BLaER1 treated with 17β-estradiol and CSF1 and Interleukin-3, amounts not matched to agents 10 nM and 100 nM (cell line): Measurements from ENCODE around the gene IZUMO1R.

Experiments used
- H3K27ac ChIP-seq, 11 experiments: shearing (Covaris generic); formaldehyde crosslinking; 2 replicates each; pipeline ENCODE4 v1.8.1; 2022
- H3K27me3 ChIP-seq, 11 experiments: shearing (Covaris generic); formaldehyde crosslinking; 2 replicates each; pipeline ENCODE4 v1.8.1; 2022
- H3K36me3 ChIP-seq, 11 experiments: shearing (Covaris generic); formaldehyde crosslinking; 2 replicates each; pipeline ENCODE4 v1.8.1; 2022
- H3K4me1 ChIP-seq, 10 experiments: shearing (Covaris generic); formaldehyde crosslinking; 2 replicates each; pipeline ENCODE4 v1.8.1; 2022
- H3K4me2 ChIP-seq, 11 experiments: shearing (Covaris generic); formaldehyde crosslinking; 2 replicates each; pipeline ENCODE4 v1.8.1; 2022
- H3K4me3 ChIP-seq, 10 experiments: shearing (Covaris generic); formaldehyde crosslinking; 2 replicates each; pipeline ENCODE4 v1.8.1; 2022
- H3K9ac ChIP-seq, 11 experiments: shearing (Covaris generic); formaldehyde crosslinking; 2 replicates each; pipeline ENCODE4 v1.8.1; 2022
- H3K9me3 ChIP-seq, 11 experiments: shearing (Covaris generic); formaldehyde crosslinking; replicated peaks in 1 of 11; 2 replicates each; pipeline ENCODE4 v1.8.1; 2022
- H4K20me1 ChIP-seq, 11 experiments: shearing (Covaris generic); formaldehyde crosslinking; 2 replicates each; pipeline ENCODE4 v1.8.1; 2022
- Cebpa-rat ChIP-seq, 11 experiments: shearing (Covaris generic); IDR thresholded peaks; 2 replicates each; pipeline ENCODE4 v1.8.1; 2022

IZUMO1R gene

DNA sequence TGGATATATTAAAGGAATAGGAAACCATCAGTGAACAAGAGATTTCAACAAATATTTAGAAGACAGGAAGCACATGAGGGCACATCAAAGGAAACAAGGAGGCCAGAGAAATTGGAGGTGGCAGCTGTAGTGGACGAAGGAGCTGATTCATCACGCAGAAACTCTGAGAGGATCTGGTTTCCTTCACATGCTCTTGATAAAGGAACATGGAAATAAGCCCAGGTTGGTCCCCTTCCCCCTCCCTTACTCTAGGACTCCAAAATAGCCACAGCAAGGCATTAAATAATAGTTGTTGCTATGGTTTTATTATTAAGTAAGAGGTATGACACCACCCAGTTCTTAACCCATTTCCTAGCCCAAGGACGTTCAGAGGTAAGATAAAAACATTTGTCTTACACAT lies 11.3 kb downstream of the IZUMO1R start:
- TF ChIP-seq Cebpa-rat (IDR thresholded peaks at IDR 0.05) = no peak
- Histone ChIP-seq H3K4me3 (no peak overlapping the region), H3K27ac (no peak overlapping the region), H3K9ac (no peak overlapping the region), H3K27me3 (no peaks in the 10 kb centered on the region), H3K4me1 (no peaks in the 10 kb centered on the region), H3K4me2 (no peak overlapping the region), H4K20me1 (no peaks in the 10 kb centered on the region), H3K9me3 (no peaks in the 10 kb centered on the region), H3K36me3 (no peaks in the 10 kb centered on the region)

DNA sequence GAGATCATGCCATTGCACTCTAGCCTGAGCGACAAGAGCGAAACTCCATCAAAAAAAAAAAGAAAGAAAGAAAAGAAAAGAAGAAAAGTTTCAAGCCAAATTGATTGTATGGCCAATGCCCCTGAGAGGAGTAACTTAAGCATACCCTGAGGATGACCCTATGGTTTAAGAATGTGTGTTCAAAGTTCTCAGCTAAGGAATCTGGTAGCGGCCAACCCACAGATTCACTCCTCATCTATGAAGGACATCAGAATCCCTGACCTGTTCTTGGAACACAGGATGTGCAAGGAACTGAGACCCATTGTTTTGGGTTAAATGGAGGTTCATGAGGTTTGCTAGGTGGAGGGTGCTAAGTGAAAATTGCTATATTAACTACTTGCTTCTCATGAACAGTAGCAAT lies 18.1 kb downstream of the IZUMO1R start:
- Histone ChIP-seq H3K36me3 (no peaks in the 10 kb centered on the region), H3K4me3 (no peak overlapping the region), H3K9ac (no peak overlapping the region), H3K27me3 (no peaks in the 10 kb centered on the region), H3K27ac (no peak overlapping the region), H3K4me2 (no peak overlapping the region), H3K9me3 (peaks cover 0 to 16% (median 0%) of the 10 kb centered on the region in 11 experiments; a peak in 7 of 22 replicates), H4K20me1 (no peaks in the 10 kb centered on the region), H3K4me1 (peaks cover 0 to 12% (median 2%) of the 10 kb centered on the region in 10 experiments; a peak in 8 of 20 replicates)
- TF ChIP-seq Cebpa-rat (IDR thresholded peaks at IDR 0.05) = no peak

DNA sequence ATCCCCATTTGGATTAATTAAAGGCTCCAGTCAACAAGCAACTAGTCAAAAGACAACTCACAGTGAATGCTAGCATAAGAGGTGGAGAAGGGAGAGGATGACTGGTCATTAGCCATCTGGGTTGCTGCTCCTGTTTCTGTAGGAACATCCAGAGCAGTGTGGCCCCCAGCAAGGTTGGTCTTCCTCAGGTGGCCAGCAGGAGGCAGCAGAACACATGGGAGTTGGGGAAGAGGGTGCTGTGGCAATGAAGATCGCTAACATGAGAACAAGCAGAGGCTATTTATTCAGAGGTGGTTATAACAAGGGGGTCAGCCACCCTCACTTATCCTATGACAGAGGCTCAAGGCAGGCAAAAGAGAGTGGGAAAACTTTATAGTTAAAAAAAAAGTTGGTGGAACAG lies 21.3 kb downstream of the IZUMO1R start:
- peaks cover 0 to 16% (median 0%) of the 10 kb centered on the region in 11 experiments; a peak in 7 of 22 replicates for H3K9me3 ChIP-seq
- no peaks in the 10 kb centered on the region for H3K27me3 ChIP-seq
- no peak for TF ChIP-seq Cebpa-rat (IDR thresholded peaks at IDR 0.05)
- no peak overlapping the region for H3K27ac ChIP-seq
- H3K4me2 ChIP-seq = no peak overlapping the region
- H3K4me3 ChIP-seq = no peak overlapping the region
- no peaks in the 10 kb centered on the region for H4K20me1 ChIP-seq
- H3K4me1 ChIP-seq = peaks cover 0 to 18% (median 2%) of the 10 kb centered on the region in 10 experiments; a peak in 8 of 20 replicates
- H3K9ac ChIP-seq = no peak overlapping the region
- no peaks in the 10 kb centered on the region for H3K36me3 ChIP-seq

DNA sequence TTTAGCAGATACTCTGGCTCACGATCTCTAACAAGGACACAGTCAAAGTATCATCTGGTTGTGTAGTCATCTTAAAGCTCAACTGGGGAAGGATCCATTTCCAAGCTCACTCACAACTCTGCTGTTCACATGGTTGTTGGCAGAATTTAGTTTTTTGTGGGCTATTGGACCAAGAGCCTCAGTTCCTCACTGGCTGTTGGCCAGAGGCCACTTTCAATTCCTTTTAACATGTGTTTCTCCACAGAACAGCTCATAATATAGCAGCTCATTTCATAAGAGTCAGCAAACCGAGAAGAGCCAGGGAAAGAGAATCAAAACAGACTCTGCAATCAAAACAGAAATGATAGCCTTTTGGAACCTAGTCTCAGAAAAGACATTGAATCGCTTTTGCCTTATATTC lies 22.6 kb downstream of the IZUMO1R start:
- Histone ChIP-seq H3K9ac (no peak overlapping the region), H3K27me3 (no peaks in the 10 kb centered on the region), H4K20me1 (no peaks in the 10 kb centered on the region), H3K4me2 (peak overlapping the region in 5 of 11 experiments; percentile 40 to 69 (median 55); a peak in 10 of 22 replicates), H3K36me3 (no peaks in the 10 kb centered on the region), H3K9me3 (peaks cover 0 to 16% (median 0%) of the 10 kb centered on the region in 11 experiments; a peak in 7 of 22 replicates), H3K4me1 (peaks cover 0 to 18% (median 2%) of the 10 kb centered on the region in 10 experiments; a peak in 8 of 20 replicates), H3K4me3 (no peak overlapping the region), H3K27ac (peak overlapping the region in 4 of 11 experiments; percentile 42 to 63 (median 50); a peak in 6 of 22 replicates)
- TF ChIP-seq Cebpa-rat (IDR thresholded peaks at IDR 0.05) = no peak

DNA sequence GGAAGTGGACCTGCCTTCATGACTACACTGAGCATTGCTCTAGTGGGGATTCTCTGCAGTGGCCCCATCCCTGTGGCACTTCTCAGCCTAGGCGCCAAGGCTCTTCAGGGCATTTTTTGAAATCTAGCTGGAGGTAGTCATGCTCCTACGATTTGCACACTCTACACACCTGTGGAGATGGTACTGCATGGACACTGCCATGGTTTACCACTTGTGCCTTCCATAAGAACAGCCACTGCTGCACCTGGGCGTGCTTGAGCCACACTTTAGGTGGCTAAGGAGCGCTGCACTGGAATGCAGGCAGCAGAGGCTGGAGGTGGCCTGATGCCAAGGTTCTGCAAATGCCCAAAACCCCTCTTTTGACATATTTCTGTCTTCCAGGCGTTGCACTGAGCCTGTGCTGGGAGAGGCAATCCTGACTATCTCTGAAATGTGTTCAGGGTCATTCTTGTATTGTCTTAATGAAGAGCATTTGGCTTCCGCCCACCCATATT lies 24.3 kb downstream of the IZUMO1R start:
- Histone ChIP-seq H3K9ac (no peak overlapping the region), H3K4me2 (no peak overlapping the region)

DNA sequence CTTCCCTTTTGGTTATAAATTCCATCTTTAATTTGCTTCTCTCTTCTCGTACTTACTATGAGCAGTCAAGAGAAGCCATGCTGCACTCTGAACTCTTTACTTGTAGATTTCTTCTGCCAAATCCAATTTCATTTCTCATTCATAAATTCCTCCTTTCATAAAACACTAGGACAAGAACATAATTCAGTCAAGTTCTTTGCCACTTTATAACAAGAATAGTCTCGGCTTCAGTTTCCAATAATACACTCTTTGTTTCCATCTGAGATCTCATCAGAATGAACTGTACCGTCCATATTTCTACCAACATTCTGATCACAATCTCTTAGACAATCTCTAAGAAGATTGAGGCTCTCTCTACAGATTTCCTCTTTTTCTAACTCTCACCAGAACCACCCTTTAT lies 25.1 kb downstream of the IZUMO1R start:
- no peak overlapping the region for H3K4me2 ChIP-seq

More for the DNA sequence above, 24.3 kb downstream of the IZUMO1R start:
- H4K20me1 ChIP-seq = no peaks in the 10 kb centered on the region
- H3K4me3 ChIP-seq = no peak overlapping the region
- no peak overlapping the region for H3K27ac ChIP-seq
- no peaks in the 10 kb centered on the region for H3K27me3 ChIP-seq
- H3K36me3 ChIP-seq = no peaks in the 10 kb centered on the region
- peaks cover 0 to 18% (median 2%) of the 10 kb centered on the region in 10 experiments; a peak in 8 of 20 replicates for H3K4me1 ChIP-seq
- no peak for TF ChIP-seq Cebpa-rat (IDR thresholded peaks at IDR 0.05)
- H3K9me3 ChIP-seq = peaks cover 0 to 16% (median 0%) of the 10 kb centered on the region in 11 experiments; a peak in 7 of 22 replicates

DNA sequence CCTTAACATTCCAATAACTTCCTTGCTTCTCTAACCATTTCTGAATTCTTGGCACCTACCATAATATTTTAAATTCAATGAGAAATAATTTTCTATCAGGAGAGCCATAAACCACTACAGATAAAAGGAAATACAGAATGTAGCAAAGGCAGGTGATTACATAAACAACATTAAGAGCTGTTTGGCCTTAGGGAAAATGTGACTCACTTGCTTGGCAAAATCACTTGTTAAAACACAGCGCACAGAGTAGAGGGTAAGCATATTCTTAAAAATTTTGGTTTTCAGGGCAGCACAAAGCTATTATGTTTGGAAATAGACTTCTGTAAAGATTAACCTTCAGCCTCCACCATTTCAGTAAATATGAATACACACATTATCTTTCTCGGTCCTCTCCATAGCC lies 26.4 kb downstream of the IZUMO1R start:
- H3K9ac ChIP-seq = no peak overlapping the region

More for the DNA sequence above, 25.1 kb downstream of the IZUMO1R start:
- no peak for TF ChIP-seq Cebpa-rat (IDR thresholded peaks at IDR 0.05)
- Histone ChIP-seq H3K27ac (no peak overlapping the region), H3K27me3 (no peaks in the 10 kb centered on the region), H4K20me1 (no peaks in the 10 kb centered on the region), H3K9ac (no peak overlapping the region), H3K4me1 (peaks cover 0 to 18% (median 2%) of the 10 kb centered on the region in 10 experiments; a peak in 8 of 20 replicates), H3K9me3 (peaks cover 0 to 16% (median 0%) of the 10 kb centered on the region in 11 experiments; a peak in 7 of 22 replicates), H3K36me3 (no peaks in the 10 kb centered on the region), H3K4me3 (no peak overlapping the region)

DNA sequence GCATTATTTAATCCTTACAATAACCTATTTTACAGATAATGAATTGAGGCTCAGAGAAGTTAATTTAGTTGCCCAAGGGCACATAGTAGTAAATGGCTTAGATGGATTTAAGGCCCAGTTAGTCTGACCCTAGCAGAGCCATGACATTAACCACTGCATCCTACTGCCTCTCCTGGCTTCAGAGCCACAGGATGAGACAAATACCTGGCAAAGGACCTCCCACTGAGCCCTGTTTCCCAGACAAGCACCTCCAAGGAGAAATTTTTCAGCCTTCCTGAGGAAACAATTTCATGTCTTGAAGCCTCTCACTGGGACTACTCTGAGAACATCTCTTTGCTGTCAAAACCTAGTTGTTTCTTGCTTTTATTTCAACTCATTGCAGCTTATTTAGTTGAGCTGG lies 28.4 kb downstream of the IZUMO1R start:
- Histone ChIP-seq H3K36me3 (no peaks in the 10 kb centered on the region), H3K4me2 (no peak overlapping the region), H3K9ac (no peak overlapping the region), H3K27ac (no peak overlapping the region), H4K20me1 (no peaks in the 10 kb centered on the region), H3K4me1 (peaks cover 0 to 6% (median 0%) of the 10 kb centered on the region in 10 experiments; a peak in 5 of 20 replicates), H3K27me3 (no peaks in the 10 kb centered on the region), H3K9me3 (no peaks in the 10 kb centered on the region), H3K4me3 (no peak overlapping the region)
- TF ChIP-seq Cebpa-rat (IDR thresholded peaks at IDR 0.05) = no peak

More for the DNA sequence above, 26.4 kb downstream of the IZUMO1R start:
- peaks cover 0 to 18% (median 2%) of the 10 kb centered on the region in 10 experiments; a peak in 8 of 20 replicates for H3K4me1 ChIP-seq
- no peaks in the 10 kb centered on the region for H3K27me3 ChIP-seq
- H3K36me3 ChIP-seq = no peaks in the 10 kb centered on the region
- no peak overlapping the region for H3K27ac ChIP-seq
- H3K9me3 ChIP-seq = peaks cover 0 to 11% (median 0%) of the 10 kb centered on the region in 11 experiments; a peak in 7 of 22 replicates
- no peak overlapping the region for H3K4me2 ChIP-seq
- H4K20me1 ChIP-seq = no peaks in the 10 kb centered on the region
- H3K4me3 ChIP-seq = no peak overlapping the region
- TF ChIP-seq Cebpa-rat (IDR thresholded peaks at IDR 0.05) = no peak

DNA sequence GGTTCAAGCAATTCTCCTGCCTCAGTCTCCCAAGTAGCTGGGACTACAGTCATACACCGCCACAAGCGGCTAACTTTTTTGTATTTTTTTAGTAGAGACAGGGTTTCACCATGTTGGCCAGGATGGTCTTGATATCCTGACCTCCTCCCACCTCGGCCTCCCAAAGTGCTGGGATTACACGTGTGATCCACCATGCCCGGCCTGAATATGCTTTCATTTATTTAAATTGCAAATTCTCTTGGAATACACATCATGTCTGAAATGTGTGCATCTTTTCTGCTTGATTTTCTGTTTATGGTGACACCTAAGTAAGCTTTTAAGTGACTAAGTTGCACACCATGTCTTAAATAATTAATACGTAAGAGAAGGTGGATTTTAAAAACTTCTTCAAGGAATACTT lies 31.7 kb downstream of the IZUMO1R start:
- H3K4me2 ChIP-seq = no peak overlapping the region
- peaks cover 0 to 5% (median 0%) of the 10 kb centered on the region in 11 experiments; a peak in 1 of 22 replicates for H3K9me3 ChIP-seq
- H3K9ac ChIP-seq = no peak overlapping the region
- no peak overlapping the region for H3K4me3 ChIP-seq
- no peaks in the 10 kb centered on the region for H4K20me1 ChIP-seq
- H3K27ac ChIP-seq = no peak overlapping the region
- no peak for TF ChIP-seq Cebpa-rat (IDR thresholded peaks at IDR 0.05)
- H3K36me3 ChIP-seq = no peaks in the 10 kb centered on the region
- H3K27me3 ChIP-seq = no peaks in the 10 kb centered on the region
- H3K4me1 ChIP-seq = no peaks in the 10 kb centered on the region

DNA sequence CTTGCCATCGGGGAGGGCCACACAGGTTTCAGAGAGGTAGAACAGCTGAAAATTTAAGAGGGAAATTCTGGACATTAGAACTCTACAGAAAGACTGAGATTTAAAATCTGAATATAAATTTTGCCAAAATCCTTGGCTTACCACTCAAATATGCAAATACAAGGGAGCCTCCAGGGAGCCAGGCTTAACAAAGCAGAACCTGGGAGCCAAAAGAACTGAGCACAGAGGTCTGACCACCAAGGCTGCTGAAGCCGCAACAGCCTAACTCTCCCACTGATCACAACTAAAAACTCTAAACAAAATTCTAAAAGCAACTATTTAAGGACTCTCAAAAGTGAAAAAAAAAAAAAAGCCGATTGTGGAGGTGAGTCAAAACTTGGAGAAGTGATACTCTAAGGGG lies 34.3 kb downstream of the IZUMO1R start:
- H3K9me3 ChIP-seq = peaks cover 0 to 5% (median 0%) of the 10 kb centered on the region in 11 experiments; a peak in 1 of 22 replicates
- no peaks in the 10 kb centered on the region for H3K27me3 ChIP-seq
- H3K4me1 ChIP-seq = no peaks in the 10 kb centered on the region
- H3K4me2 ChIP-seq = no peak overlapping the region
- TF ChIP-seq Cebpa-rat (IDR thresholded peaks at IDR 0.05) = no peak
- H3K27ac ChIP-seq = no peak overlapping the region
- no peak overlapping the region for H3K4me3 ChIP-seq
- H3K36me3 ChIP-seq = no peaks in the 10 kb centered on the region
- H4K20me1 ChIP-seq = no peaks in the 10 kb centered on the region
- no peak overlapping the region for H3K9ac ChIP-seq
